Endodermal cell (in vitro differentiated cells): Measurements from ENCODE around the gene HBG2. TPM values are rescaled to one million over a fixed set of nuclear protein-coding genes. Genes with fewer than 3 reads are reported as not detected.

Experiments
- DNase-seq: peaks from one replicate; pipeline ENCODE4 v3.0.0-alpha.2; 2017
- H3K27ac ChIP-seq: 2 replicates; pipeline ENCODE4 v1.5.1; 2013; ENCODE audit warnings: mild to moderate bottlenecking, low read depth, low read length, moderate library complexity
- H3K27me3 ChIP-seq: 2 replicates; pipeline ENCODE4 v1.6.1; 2013; ENCODE audit warnings: mild to moderate bottlenecking, low read length, moderate library complexity; ENCODE audit not compliant: insufficient read depth, control insufficient read depth, poor library complexity, severe bottlenecking
- H3K36me3 ChIP-seq: 2 replicates; pipeline ENCODE4 v1.7.0; 2013; ENCODE audit warnings: mild to moderate bottlenecking, low read length, moderate library complexity; ENCODE audit not compliant: control insufficient read depth, insufficient read depth
- H3K4me1 ChIP-seq: one replicate; pipeline ENCODE4 v1.7.0; 2013; ENCODE audit warnings: low read length; ENCODE audit not compliant: control insufficient read depth, insufficient read depth
- H3K4me3 ChIP-seq: 2 replicates; pipeline ENCODE4 v1.5.1; 2013; ENCODE audit warnings: mild to moderate bottlenecking, low read length, moderate library complexity
- H3K9ac ChIP-seq: 2 replicates; pipeline ENCODE4 v1.6.1; 2013; ENCODE audit warnings: mild to moderate bottlenecking, low read length, moderate library complexity; ENCODE audit not compliant: poor library complexity, severe bottlenecking; ENCODE audit errors: extremely low read depth
- H3K9me3 ChIP-seq: 2 replicates; pipeline ENCODE4 v1.6.1; 2013; ENCODE audit warnings: mild to moderate bottlenecking, low read length, moderate library complexity; ENCODE audit not compliant: control insufficient read depth
- H3K27ac Mint-ChIP-seq: 2 replicates; pipeline ENCODE4 v1.8.0; 2020; ENCODE audit warnings: mixed read lengths
- H3K27me3 Mint-ChIP-seq: 2 replicates; pipeline ENCODE4 v1.8.0; 2021; ENCODE audit warnings: mild to moderate bottlenecking, mixed read lengths; ENCODE audit not compliant: insufficient read depth
- H3K36me3 Mint-ChIP-seq: 2 replicates; pipeline ENCODE4 v1.8.0; 2020; ENCODE audit warnings: low read depth, mixed read lengths
- H3K4me1 Mint-ChIP-seq: 2 replicates; pipeline ENCODE4 v1.8.0; 2020; ENCODE audit warnings: mixed read lengths
- H3K4me3 Mint-ChIP-seq: 2 replicates; pipeline ENCODE4 v1.8.0; 2020; ENCODE audit warnings: mild to moderate bottlenecking, moderate library complexity, mixed read lengths
- H3K9me3 Mint-ChIP-seq: 2 replicates; pipeline ENCODE4 v1.8.0; 2020; ENCODE audit warnings: mild to moderate bottlenecking, mixed read lengths
- CTCF ChIP-seq: fragments of 200-600 bp; sonication (generic); conservative IDR thresholded peaks from 2 replicates; pipeline ENCODE4 v1.5.0; 2021; ENCODE audit warnings: antibody characterized with exemption, mild to moderate bottlenecking
- whole genome bisulfite sequencing, 2 experiments: methylation state at CpG; one replicate each; pipeline versions ENCODE4 v1.1.5 to v1.1.7; 2013; ENCODE audit warnings: missing lambda C conversion rate in 2 of 2, mixed read lengths in 1 of 2; ENCODE audit not compliant: insufficient coverage in 1 of 2, insufficient read length in 1 of 2; 5-methylcytosine and 5-hydroxymethylcytosine counted together
- total RNA-seq, 2 donors: library from RNA; stranded (reverse); fragmentation: NEBNext Ultra II Directional in 1 of 2; extraction: Animal tissue kit (Norgen Biotek cat#: 25700) in 1 of 2; gene quantifications; 2 replicates in 1 of 2; 3 replicates in 1 of 2; pipeline ENCODE4 v1.2.1, GENCODE V29; 2021

HBG2 gene
- total RNA-seq, 2 donors from 2014 or later = 0.59 to 0.62 TPM

DNA sequence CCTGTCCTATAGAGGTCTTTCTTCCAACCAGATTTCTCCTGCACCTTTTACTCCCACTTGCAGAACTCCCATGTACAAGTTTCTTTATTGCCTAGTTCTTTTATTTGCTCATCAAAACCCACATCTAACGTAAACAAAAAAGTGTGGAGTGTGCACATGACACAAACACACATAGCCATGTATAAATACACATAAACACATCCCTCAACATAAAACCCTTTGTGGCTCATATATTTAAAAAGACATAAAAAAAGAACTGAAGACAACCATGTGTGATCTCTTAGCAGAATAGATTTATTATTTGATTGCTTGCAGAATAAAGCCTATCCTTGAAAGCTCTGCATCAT, 1.7 kb downstream of the HBG2 start:
- no peak for TF ChIP-seq CTCF
- H3K4me1 Mint-ChIP-seq = peaks cover 20% of the 10 kb centered on the region
- WGBS, 2 experiments = 95 to 100% methylated on average over 1 of the region's 1 CpG
- Histone ChIP-seq H3K4me1 (no peaks in the 10 kb centered on the region), H3K9me3 (no peaks in the 10 kb centered on the region), H3K9ac (no peak overlapping the region), H3K36me3 (no peaks in the 10 kb centered on the region), H3K4me3 (no peak overlapping the region), H3K27me3 (no peaks in the 10 kb centered on the region), H3K27ac (no peak overlapping the region)
- no peaks in the 10 kb centered on the region for H3K9me3 Mint-ChIP-seq
- H3K27me3 Mint-ChIP-seq = no peaks in the 10 kb centered on the region
- no peak overlapping the region for H3K27ac Mint-ChIP-seq
- no peak for DNase-seq
- no peaks in the 10 kb centered on the region for H3K36me3 Mint-ChIP-seq
- no peak overlapping the region for H3K4me3 Mint-ChIP-seq

DNA sequence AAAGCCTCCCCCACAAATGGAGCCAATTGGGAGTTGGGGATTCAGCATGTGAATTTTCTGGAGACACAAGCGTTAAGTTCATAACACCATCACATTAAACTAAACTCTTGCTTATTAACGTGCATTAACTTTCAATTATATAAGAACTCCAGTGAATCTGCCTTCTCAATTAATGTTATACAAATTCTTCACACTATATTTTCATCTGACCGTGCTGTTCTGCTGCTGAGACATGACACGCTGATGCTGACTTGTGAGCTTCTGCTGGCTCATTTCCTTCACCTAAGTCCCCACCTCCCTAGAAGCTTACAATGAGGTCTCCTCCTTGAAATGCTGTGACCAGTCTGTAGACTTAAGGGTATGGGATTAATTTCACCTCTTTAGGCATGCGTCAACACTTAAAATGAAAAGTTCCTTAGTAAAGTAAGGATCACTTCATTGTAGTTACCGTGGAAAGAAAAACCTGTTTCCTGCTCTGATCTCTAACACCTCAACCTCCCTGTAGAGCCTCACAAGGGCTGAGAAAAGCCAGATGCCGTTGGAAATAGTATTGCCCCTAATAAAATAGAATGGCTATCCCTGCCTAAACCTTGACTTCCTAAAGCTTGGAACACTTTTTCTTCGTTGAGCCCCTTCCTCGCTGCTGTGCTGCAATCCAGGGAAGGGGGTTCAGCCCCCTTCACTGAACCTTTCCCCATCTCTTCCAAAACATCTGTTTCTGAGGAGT, 2.2 kb downstream of the HBG2 start:
- H3K4me1 Mint-ChIP-seq = peaks cover 15% of the 10 kb centered on the region
- H3K4me3 Mint-ChIP-seq = no peak overlapping the region
- DNase-seq = no peak
- H3K27ac Mint-ChIP-seq = no peak overlapping the region
- TF ChIP-seq CTCF = no peak
- no peaks in the 10 kb centered on the region for H3K9me3 ChIP-seq
- H3K9ac ChIP-seq = no peak overlapping the region
- H3K9me3 Mint-ChIP-seq = no peaks in the 10 kb centered on the region
- H3K27me3 Mint-ChIP-seq = no peaks in the 10 kb centered on the region
- no peaks in the 10 kb centered on the region for H3K36me3 Mint-ChIP-seq
- no peaks in the 10 kb centered on the region for H3K4me1 ChIP-seq
- no peaks in the 10 kb centered on the region for H3K36me3 ChIP-seq
- 92 to 93% methylated on average over 6 to 9 of the region's 9 CpGs for WGBS, 2 experiments
- H3K27ac ChIP-seq = no peak overlapping the region
- H3K4me3 ChIP-seq = no peak overlapping the region
- no peaks in the 10 kb centered on the region for H3K27me3 ChIP-seq

- DNase-seq = no peak
- Histone ChIP-seq H3K27ac (no peak overlapping the region), H3K4me3 (no peak overlapping the region), H3K9me3 (no peaks in the 10 kb centered on the region), H3K36me3 (no peaks in the 10 kb centered on the region), H3K4me1 (no peaks in the 10 kb centered on the region), H3K9ac (no peak overlapping the region), H3K27me3 (no peaks in the 10 kb centered on the region)
- TF ChIP-seq CTCF = no peak
- no peaks in the 10 kb centered on the region for H3K9me3 Mint-ChIP-seq
- H3K27ac Mint-ChIP-seq = no peak overlapping the region
- peaks cover 10% of the 10 kb centered on the region for H3K4me1 Mint-ChIP-seq
- H3K4me3 Mint-ChIP-seq = no peak overlapping the region
- 78 to 91% methylated on average over 1 to 2 of the region's 2 CpGs for WGBS, 2 experiments
- no peaks in the 10 kb centered on the region for H3K27me3 Mint-ChIP-seq
- no peaks in the 10 kb centered on the region for H3K36me3 Mint-ChIP-seq
Observed at GRCh38 chr11:5251746-5252145, 2.8 kb downstream of the HBG2 start.
